ENCODE data around the gene SAPCD2.

DNA sequence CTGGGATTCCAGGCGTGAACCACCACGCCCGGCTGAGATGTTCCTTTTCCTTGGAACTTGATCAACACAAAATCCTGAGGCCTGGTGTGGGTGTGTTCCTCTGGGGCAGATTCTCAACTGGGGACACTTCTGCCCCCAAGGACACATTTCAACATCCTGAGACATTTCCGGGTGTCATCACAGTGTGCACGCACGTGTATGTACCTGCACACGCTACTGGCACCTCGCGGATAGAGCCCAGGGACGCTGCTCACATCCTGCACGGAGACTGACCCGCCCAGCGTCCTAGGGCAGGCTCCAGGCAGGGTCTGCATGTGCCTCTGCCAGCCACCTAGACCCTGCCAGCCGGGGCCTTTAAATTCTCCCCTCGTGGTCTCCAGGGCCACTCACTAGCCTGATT, 8.0 kb downstream of the SAPCD2 start:
- TF ChIP-seq, protein P1, sequence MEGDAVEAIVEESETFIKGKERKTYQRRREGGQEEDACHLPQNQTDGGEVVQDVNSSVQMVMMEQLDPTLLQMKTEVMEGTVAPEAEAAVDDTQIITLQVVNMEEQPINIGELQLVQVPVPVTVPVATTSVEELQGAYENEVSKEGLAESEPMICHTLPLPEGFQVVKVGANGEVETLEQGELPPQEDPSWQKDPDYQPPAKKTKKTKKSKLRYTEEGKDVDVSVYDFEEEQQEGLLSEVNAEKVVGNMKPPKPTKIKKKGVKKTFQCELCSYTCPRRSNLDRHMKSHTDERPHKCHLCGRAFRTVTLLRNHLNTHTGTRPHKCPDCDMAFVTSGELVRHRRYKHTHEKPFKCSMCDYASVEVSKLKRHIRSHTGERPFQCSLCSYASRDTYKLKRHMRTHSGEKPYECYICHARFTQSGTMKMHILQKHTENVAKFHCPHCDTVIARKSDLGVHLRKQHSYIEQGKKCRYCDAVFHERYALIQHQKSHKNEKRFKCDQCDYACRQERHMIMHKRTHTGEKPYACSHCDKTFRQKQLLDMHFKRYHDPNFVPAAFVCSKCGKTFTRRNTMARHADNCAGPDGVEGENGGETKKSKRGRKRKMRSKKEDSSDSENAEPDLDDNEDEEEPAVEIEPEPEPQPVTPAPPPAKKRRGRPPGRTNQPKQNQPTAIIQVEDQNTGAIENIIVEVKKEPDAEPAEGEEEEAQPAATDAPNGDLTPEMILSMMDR (IDR thresholded peaks at IDR 0.05), result no peak
- TF ChIP-seq POLR2A (IDR thresholded peaks at IDR 0.05), result no peak
